ENCODE measurements around the gene ASCL2. TPM values are rescaled to one million over a fixed set of nuclear protein-coding genes. Genes with fewer than 3 reads are reported as not detected.

The ASCL2 gene
- total and polyA plus RNA-seq, 7 experiments from 2014 or later: 0.32 to 2.1 (median 0.45) TPM; not detected in 3

DNA sequence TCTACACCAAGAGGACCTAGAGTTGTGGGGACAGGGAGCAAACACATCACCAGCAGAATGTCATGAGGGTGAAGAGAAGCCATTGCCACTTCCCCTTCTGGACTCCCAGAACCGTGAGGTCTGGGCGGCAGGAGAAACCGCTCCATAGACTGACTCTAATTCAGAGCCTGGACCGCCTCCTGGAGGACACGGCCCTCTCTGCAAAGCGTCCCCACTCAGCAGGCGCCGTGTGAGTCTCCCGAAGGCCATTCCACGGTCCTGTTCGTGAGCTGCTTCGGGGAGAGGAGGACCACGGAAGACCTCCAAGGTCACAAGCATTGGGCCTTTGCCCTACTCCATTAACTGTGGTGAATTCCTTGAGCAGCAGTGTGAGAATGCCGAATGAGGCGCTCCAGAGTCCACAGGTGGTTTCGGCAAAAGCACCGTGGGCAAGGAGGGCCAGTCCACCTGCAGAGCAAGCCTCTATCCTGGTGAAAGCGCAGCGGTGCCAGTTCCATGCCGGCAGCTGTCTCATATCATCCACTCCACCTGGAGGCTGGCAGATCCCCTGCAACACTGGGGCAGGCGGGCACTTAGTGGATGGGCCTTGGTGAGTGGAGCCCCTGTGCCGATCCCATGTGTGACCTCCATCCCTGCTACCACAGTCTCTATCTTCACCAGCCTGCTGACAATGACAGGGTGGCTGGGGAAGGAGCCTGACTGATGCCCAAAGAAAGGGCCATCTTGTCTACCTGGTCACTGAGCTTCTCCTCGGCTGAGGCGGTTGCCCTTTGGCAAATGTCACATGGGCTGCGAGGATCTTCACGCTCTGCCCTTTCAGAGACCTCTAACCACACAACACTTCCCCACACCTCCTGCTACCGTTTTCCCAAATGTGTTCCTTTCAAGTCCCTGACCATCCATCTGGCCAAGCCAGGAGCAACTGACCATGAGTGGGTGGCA lies 23.9 kb upstream of the ASCL2 start:
- peaks cover 5 to 27% of the 10 kb centered on the region in 2 donors for H3K4me1 ChIP-seq (ENCODE audit: control insufficient read depth in 2 of 2, insufficient read depth in 2 of 2, low read length in 2 of 2)
- peaks cover 0 to 27% (median 0%) of the 10 kb centered on the region in 3 experiments for H3K36me3 ChIP-seq (ENCODE audit: control insufficient read depth in 2 of 3, insufficient read depth in 3 of 3, low read length in 3 of 3)
- peak overlapping the region; percentile 11 for H3K27ac ChIP-seq (ENCODE audit: low read depth, low read length)
- peaks cover under 1 to 51% (median 32%) of the 10 kb centered on the region in 7 donors for H3K4me1 Mint-ChIP-seq
- H3K27ac Mint-ChIP-seq: peak overlapping the region in 8 of 9 donors; percentile 40 to 87 (median 68)
- DNase-seq: peak in 1 of 9 donors; percentile 18
- CTCF ChIA-PET: interaction anchor here (1.3 kb wide), 1 partner anchor 11 kb away, joined by 7 read pairs; no protein-coding TSS in a partner anchor
- POLR2A ChIA-PET: interaction anchor here (0.6 to 1.6 kb wide), 3 partner anchors 11 to 106 kb away, joined by 3 to 7 read pairs (median 4); no protein-coding TSS in a partner anchor
- H3K4me3 ChIP-seq (ENCODE audit: low read length): no peak overlapping the region
- H3K4me3 Mint-ChIP-seq: peak overlapping the region in 1 of 10 donors; percentile 39
- peak; percentile 61 for ATAC-seq
- intact Hi-C loops (cut with micrococcal nuclease): no loop called here
- peaks cover 0 to 8% (median 0%) of the 10 kb centered on the region in 5 donors for H3K27me3 Mint-ChIP-seq
- H3K9me3 Mint-ChIP-seq: no peaks in the 10 kb centered on the region
- no peaks in the 10 kb centered on the region for H3K27me3 ChIP-seq (ENCODE audit: control insufficient read depth in 2 of 2, insufficient read depth in 2 of 2, low read length in 2 of 2)
- H3K9me3 ChIP-seq (ENCODE audit: control insufficient read depth in 2 of 3, low read length in 3 of 3): no peaks in the 10 kb centered on the region
- peaks cover 0 to 6% (median 0%) of the 10 kb centered on the region in 5 donors for H3K36me3 Mint-ChIP-seq

DNA sequence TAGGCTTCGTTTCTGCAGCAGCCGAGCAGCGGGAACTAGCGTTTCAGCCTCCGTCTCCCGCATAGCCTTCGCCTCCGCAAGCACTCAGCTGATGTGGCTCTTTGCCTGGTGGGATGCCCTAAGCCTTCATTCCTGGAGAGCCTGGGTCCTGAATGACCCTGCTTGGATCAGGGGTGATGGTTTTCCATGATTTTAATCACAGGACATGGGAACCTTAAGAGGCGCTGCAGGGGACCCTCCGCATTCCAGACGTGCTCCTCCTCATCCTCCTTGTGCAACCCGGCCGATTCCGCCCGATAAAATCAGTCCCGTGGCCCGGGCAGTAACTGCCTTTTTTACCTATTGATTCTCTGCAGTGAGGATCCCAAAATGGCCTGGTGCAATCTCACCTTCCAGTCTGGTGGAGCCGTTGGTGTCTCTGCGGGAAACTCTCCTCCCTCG lies 23.2 kb upstream of the ASCL2 start:
- peaks cover 0 to 20% of the 10 kb centered on the region in 2 donors for H3K4me1 ChIP-seq (ENCODE audit: control insufficient read depth in 2 of 2, insufficient read depth in 2 of 2, low read length in 2 of 2)
- CTCF ChIA-PET: interaction anchor here (0.7 kb wide), 1 partner anchor 160 kb away, joined by 4 read pairs; no protein-coding TSS in a partner anchor
- no peaks in the 10 kb centered on the region for H3K27me3 ChIP-seq (ENCODE audit: control insufficient read depth in 2 of 2, insufficient read depth in 2 of 2, low read length in 2 of 2)
- H3K9me3 ChIP-seq (ENCODE audit: control insufficient read depth in 2 of 3, low read length in 3 of 3): no peaks in the 10 kb centered on the region
- Mint-ChIP-seq H3K4me3 (peak overlapping the region in 2 of 10 donors; percentile 39), H3K9me3 (no peaks in the 10 kb centered on the region), H3K27ac (peak overlapping the region in 4 of 9 donors; percentile 44 to 87 (median 55)), H3K27me3 (peaks cover 0 to 11% (median 0%) of the 10 kb centered on the region in 5 donors), H3K4me1 (peaks cover 0 to 46% (median 34%) of the 10 kb centered on the region in 7 donors), H3K36me3 (peaks cover 0 to 7% (median 0%) of the 10 kb centered on the region in 5 donors)
- ATAC-seq: no peak
- peaks cover 0 to 21% (median 0%) of the 10 kb centered on the region in 3 experiments for H3K36me3 ChIP-seq (ENCODE audit: control insufficient read depth in 2 of 3, insufficient read depth in 3 of 3, low read length in 3 of 3)
- POLR2A ChIA-PET: no interaction called here
- DNase-seq: no peak
- peak overlapping the region; percentile 11 for H3K27ac ChIP-seq (ENCODE audit: low read depth, low read length)
- intact Hi-C loops (cut with micrococcal nuclease): no loop called here
- H3K4me3 ChIP-seq (ENCODE audit: low read length): no peak overlapping the region

DNA sequence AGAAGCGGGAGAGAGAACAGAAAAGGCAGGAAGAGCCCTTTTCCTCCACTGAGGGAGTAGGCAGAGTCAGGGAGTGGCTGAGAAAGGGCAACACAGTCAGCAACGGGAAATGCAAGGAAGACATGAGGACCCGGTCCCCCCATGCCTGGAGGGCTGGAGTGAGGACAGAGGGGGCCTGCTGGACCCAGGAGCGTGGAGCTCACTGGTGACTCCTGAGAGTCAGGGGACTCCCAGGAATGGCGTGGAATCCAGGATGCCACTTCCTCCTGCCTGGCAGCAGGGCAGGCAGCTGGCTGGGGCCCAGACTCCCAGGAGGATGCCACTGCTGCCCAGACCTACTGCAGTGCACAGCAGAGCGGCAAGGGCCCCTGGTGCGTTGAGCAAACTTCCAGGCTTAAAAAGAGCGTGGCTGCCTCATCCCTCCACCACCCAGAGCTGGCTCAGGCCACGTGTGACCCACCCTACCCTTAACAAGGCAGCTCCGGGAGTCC lies 20.0 kb upstream of the ASCL2 start:
- POLR2A ChIA-PET: interaction anchor here (0.9 to 1.4 kb wide), 2 partner anchors 9 kb away, joined by 4 read pairs; no protein-coding TSS in a partner anchor

DNA sequence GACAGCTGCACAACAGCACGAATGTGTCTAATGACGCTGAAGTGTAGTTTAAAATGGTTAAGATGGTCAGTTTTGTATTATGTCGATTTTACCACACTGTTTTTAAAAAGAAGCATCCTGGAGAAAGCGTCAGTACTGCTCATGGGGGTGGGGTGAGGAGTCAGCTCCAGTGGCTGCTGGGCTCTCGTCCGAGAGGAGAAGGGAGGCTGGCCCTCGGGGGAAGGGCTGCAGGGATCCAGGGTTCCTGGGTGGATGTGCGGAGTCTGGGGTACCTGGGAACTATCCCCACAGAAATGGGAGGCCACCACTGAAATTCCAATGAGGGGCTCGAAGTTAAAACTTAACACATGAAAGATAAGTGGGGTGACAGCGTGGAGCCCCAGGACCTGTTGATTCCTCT lies 19.5 kb upstream of the ASCL2 start:
- Mint-ChIP-seq H3K27ac (peak overlapping the region in 2 of 9 donors; percentile 32 to 78), H3K4me1 (peaks cover 10 to 49% (median 44%) of the 10 kb centered on the region in 7 donors), H3K27me3 (peaks cover 0 to 29% (median 0%) of the 10 kb centered on the region in 5 donors), H3K36me3 (peaks cover 0 to 20% (median 4%) of the 10 kb centered on the region in 5 donors), H3K9me3 (peaks cover 0 to 2% (median 0%) of the 10 kb centered on the region in 11 donors), H3K4me3 (peak overlapping the region in 2 of 10 donors; percentile 17 to 19)
- Histone ChIP-seq H3K27ac (ENCODE audit: low read depth, low read length) (no peak overlapping the region), H3K27me3 (ENCODE audit: control insufficient read depth in 2 of 2, insufficient read depth in 2 of 2, low read length in 2 of 2) (no peaks in the 10 kb centered on the region), H3K4me3 (ENCODE audit: low read length) (no peak overlapping the region), H3K36me3 (ENCODE audit: control insufficient read depth in 2 of 3, insufficient read depth in 3 of 3, low read length in 3 of 3) (no peaks in the 10 kb centered on the region), H3K4me1 (ENCODE audit: control insufficient read depth in 2 of 2, insufficient read depth in 2 of 2, low read length in 2 of 2) (peaks cover 0 to 11% of the 10 kb centered on the region in 2 donors), H3K9me3 (ENCODE audit: control insufficient read depth in 2 of 3, low read length in 3 of 3) (no peaks in the 10 kb centered on the region)
- DNase-seq (no peak), ATAC-seq (no peak)
- ChIA-PET POLR2A (interaction anchor here (1.4 kb wide), 1 partner anchor 9 kb away, joined by 4 read pairs; no protein-coding TSS in a partner anchor), CTCF (interaction anchor here (1.3 kb wide), 1 partner anchor 15 kb away, joined by 4 read pairs; no protein-coding TSS in a partner anchor)
- intact Hi-C loops (cut with micrococcal nuclease): no loop called here

More for the DNA sequence above, 20.0 kb upstream of the ASCL2 start:
- H3K27me3 Mint-ChIP-seq: peaks cover 0 to 26% (median 0%) of the 10 kb centered on the region in 5 donors
- H3K27ac Mint-ChIP-seq: no peak overlapping the region
- intact Hi-C loops (cut with micrococcal nuclease): no loop called here
- ATAC-seq: no peak
- Histone ChIP-seq H3K36me3 (ENCODE audit: control insufficient read depth in 2 of 3, insufficient read depth in 3 of 3, low read length in 3 of 3) (no peaks in the 10 kb centered on the region), H3K4me1 (ENCODE audit: control insufficient read depth in 2 of 2, insufficient read depth in 2 of 2, low read length in 2 of 2) (peaks cover 0 to 11% of the 10 kb centered on the region in 2 donors), H3K4me3 (ENCODE audit: low read length) (no peak overlapping the region), H3K9me3 (ENCODE audit: control insufficient read depth in 2 of 3, low read length in 3 of 3) (no peaks in the 10 kb centered on the region), H3K27ac (ENCODE audit: low read depth, low read length) (no peak overlapping the region), H3K27me3 (ENCODE audit: control insufficient read depth in 2 of 2, insufficient read depth in 2 of 2, low read length in 2 of 2) (no peaks in the 10 kb centered on the region)
- CTCF ChIA-PET: no interaction called here
- peaks cover 10 to 51% (median 39%) of the 10 kb centered on the region in 7 donors for H3K4me1 Mint-ChIP-seq
- peak overlapping the region in 1 of 10 donors; percentile 19 for H3K4me3 Mint-ChIP-seq
- H3K36me3 Mint-ChIP-seq: peaks cover 0 to 15% (median 0%) of the 10 kb centered on the region in 5 donors
- H3K9me3 Mint-ChIP-seq: peaks cover 0 to 1% (median 0%) of the 10 kb centered on the region in 11 donors
- DNase-seq: peak in 1 of 9 donors; percentile 2

DNA sequence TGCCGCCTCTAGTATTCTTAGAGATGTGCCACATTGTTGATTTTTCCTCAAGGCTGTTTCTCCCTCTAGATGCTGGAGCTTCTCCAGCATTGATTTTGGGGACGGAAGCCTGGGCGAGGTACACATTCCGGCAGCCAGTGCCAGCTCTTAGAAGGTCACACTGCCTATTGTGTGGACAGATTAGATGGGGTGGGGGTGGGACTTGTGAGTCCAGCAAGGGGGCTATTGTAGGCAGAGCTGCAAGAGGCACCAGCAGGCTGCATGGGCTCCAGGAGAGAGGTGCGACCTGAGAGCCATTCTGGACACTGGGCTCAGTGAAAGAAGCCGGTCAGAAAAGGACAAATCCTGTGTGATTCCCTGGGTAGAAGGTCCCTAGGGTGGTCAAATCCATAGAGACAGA lies 19.0 kb upstream of the ASCL2 start:
- peaks cover 0 to 28% (median 0%) of the 10 kb centered on the region in 5 donors for H3K27me3 Mint-ChIP-seq
- intact Hi-C loops (cut with micrococcal nuclease): no loop called here
- H3K9me3 Mint-ChIP-seq: peaks cover 0 to 3% (median 0%) of the 10 kb centered on the region in 11 donors
- Histone ChIP-seq H3K36me3 (ENCODE audit: control insufficient read depth in 2 of 3, insufficient read depth in 3 of 3, low read length in 3 of 3) (no peaks in the 10 kb centered on the region), H3K9me3 (ENCODE audit: control insufficient read depth in 2 of 3, low read length in 3 of 3) (no peaks in the 10 kb centered on the region), H3K4me3 (ENCODE audit: low read length) (no peak overlapping the region), H3K4me1 (ENCODE audit: control insufficient read depth in 2 of 2, insufficient read depth in 2 of 2, low read length in 2 of 2) (peaks cover 0 to 11% of the 10 kb centered on the region in 2 donors), H3K27me3 (ENCODE audit: control insufficient read depth in 2 of 2, insufficient read depth in 2 of 2, low read length in 2 of 2) (no peaks in the 10 kb centered on the region), H3K27ac (ENCODE audit: low read depth, low read length) (no peak overlapping the region)
- H3K4me1 Mint-ChIP-seq: peaks cover 10 to 45% (median 42%) of the 10 kb centered on the region in 7 donors
- peaks cover 0 to 22% (median 8%) of the 10 kb centered on the region in 5 donors for H3K36me3 Mint-ChIP-seq
- DNase-seq: no peak
- H3K4me3 Mint-ChIP-seq: peak overlapping the region in 2 of 10 donors; percentile 17 to 39
- ChIA-PET POLR2A (interaction anchor here (0.7 to 1.4 kb wide), 2 partner anchors 10 to 154 kb away, joined by 4 to 5 read pairs; no protein-coding TSS in a partner anchor), CTCF (interaction anchor here (1.3 kb wide), 1 partner anchor 15 kb away, joined by 4 read pairs; no protein-coding TSS in a partner anchor)
- ATAC-seq: no peak
- peak overlapping the region in 2 of 9 donors; percentile 32 to 78 for H3K27ac Mint-ChIP-seq

DNA sequence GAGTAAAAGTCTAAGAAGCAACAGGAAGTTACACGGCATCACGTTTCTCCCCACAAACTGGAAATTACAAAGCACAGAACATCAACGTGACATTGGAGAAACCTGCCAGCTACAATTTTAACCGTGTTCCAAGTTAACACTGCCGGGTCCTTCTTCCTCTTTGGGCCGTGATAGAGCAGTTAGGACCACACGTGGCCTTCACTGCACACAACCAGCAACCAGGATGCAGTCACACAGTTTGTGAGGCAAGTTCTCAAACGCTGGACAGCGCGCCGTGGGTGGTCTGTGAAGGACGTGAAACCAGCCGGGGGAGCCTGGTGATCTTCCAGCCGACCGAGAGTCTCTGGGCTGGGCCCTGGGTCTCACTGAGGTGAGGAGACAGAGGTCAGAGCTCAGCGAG lies 16.7 kb upstream of the ASCL2 start:
- Mint-ChIP-seq H3K4me3 (peak overlapping the region in 3 of 10 donors; percentile 10 to 51 (median 15)), H3K36me3 (peaks cover 0 to 26% (median 11%) of the 10 kb centered on the region in 5 donors), H3K27ac (peak overlapping the region in 5 of 9 donors; percentile 31 to 82 (median 63)), H3K27me3 (peaks cover 0 to 39% (median 0%) of the 10 kb centered on the region in 5 donors), H3K9me3 (peaks cover 0 to 14% (median 4%) of the 10 kb centered on the region in 11 donors), H3K4me1 (peaks cover 10 to 38% (median 28%) of the 10 kb centered on the region in 7 donors)
- no peaks in the 10 kb centered on the region for H3K36me3 ChIP-seq (ENCODE audit: control insufficient read depth in 2 of 3, insufficient read depth in 3 of 3, low read length in 3 of 3)
- no peaks in the 10 kb centered on the region for H3K4me1 ChIP-seq (ENCODE audit: control insufficient read depth in 2 of 2, insufficient read depth in 2 of 2, low read length in 2 of 2)
- ChIA-PET POLR2A (no interaction called here), CTCF (no interaction called here)
- no peak for ATAC-seq
- H3K4me3 ChIP-seq (ENCODE audit: low read length): no peak overlapping the region
- no peaks in the 10 kb centered on the region for H3K9me3 ChIP-seq (ENCODE audit: control insufficient read depth in 2 of 3, low read length in 3 of 3)
- intact Hi-C loops (cut with micrococcal nuclease): no loop called here
- H3K27me3 ChIP-seq (ENCODE audit: control insufficient read depth in 2 of 2, insufficient read depth in 2 of 2, low read length in 2 of 2): no peaks in the 10 kb centered on the region
- DNase-seq: no peak
- no peak overlapping the region for H3K27ac ChIP-seq (ENCODE audit: low read depth, low read length)
